BE2C (cell line): ENCODE results near the gene RASGRF1.

Source experiments
- DNase-seq: peaks from one replicate; pipeline ENCODE4 v3.0.0-alpha.2; 2020
- H3K27me3 ChIP-seq: fragments of 250-450 bp; sonication (Bioruptor Pico); 2 replicates; pipeline ENCODE4 v1.5.1; 2020; ENCODE audit warnings: mild to moderate bottlenecking
- H3K36me3 ChIP-seq: fragments of 250-450 bp; sonication (Bioruptor Pico); 2 replicates; pipeline ENCODE4 v1.5.1; 2020; ENCODE audit warnings: mild to moderate bottlenecking
- H3K4me1 ChIP-seq: fragments of 250-450 bp; sonication (Bioruptor Pico); 2 replicates; pipeline ENCODE4 v1.5.1; 2020
- H3K4me3 ChIP-seq: 2 replicates; pipeline ENCODE4 v1.5.1; 2011; ENCODE audit warnings: low read depth, low read length
- H3K9me3 ChIP-seq: fragments of 250-450 bp; sonication (Bioruptor Pico); 2 replicates; pipeline ENCODE4 v1.5.1; 2020
- TF ChIP-seq, protein P1 (sequence below): IDR thresholded peaks from 2 replicates; pipeline ENCODE4 v1.5.1; 2012; ENCODE audit warnings: mild to moderate bottlenecking, low read depth, low read length

The RASGRF1 gene

GRCh38 chr15:78949461-78949860 lies 141.1 kb downstream of the RASGRF1 start:
- Histone ChIP-seq H3K4me1 (no peaks in the 10 kb centered on the region; the same call in 1 of the 2 replicates), H3K36me3 (no peaks in the 10 kb centered on the region), H3K27me3 (peaks cover under 1% of the 10 kb centered on the region), H3K9me3 (no peaks in the 10 kb centered on the region; the same call in 1 of the 2 replicates), H3K4me3 (no peak overlapping the region)
- TF ChIP-seq, protein P1, sequence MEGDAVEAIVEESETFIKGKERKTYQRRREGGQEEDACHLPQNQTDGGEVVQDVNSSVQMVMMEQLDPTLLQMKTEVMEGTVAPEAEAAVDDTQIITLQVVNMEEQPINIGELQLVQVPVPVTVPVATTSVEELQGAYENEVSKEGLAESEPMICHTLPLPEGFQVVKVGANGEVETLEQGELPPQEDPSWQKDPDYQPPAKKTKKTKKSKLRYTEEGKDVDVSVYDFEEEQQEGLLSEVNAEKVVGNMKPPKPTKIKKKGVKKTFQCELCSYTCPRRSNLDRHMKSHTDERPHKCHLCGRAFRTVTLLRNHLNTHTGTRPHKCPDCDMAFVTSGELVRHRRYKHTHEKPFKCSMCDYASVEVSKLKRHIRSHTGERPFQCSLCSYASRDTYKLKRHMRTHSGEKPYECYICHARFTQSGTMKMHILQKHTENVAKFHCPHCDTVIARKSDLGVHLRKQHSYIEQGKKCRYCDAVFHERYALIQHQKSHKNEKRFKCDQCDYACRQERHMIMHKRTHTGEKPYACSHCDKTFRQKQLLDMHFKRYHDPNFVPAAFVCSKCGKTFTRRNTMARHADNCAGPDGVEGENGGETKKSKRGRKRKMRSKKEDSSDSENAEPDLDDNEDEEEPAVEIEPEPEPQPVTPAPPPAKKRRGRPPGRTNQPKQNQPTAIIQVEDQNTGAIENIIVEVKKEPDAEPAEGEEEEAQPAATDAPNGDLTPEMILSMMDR: no peak
- DNase-seq: no peak

DNA sequence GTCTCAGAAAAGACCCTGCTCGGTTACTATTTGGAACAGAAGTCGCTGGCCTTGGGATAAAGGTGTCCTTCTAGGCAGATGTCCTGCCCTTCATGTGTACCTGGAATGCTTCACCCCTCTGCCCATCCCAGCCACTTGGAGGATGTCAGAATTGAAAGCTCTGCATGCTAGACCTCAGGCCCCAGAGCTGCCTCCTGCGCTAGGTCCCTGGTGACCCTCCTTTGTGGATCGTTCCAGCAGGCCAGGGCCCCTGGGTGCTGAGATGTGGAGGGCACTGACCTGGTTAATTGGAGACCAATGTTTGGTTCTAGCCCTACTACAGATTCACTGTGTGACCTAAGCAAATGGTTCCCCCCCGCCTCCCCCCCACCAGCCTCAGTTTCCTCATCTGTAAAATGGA lies 143.1 kb downstream of the RASGRF1 start:
- TF ChIP-seq, protein P1: no peak
- no peaks in the 10 kb centered on the region; the same call in 1 of the 2 replicates for H3K9me3 ChIP-seq
- no peak for DNase-seq
- no peak overlapping the region for H3K4me3 ChIP-seq
- H3K27me3 ChIP-seq: peaks cover 7% of the 10 kb centered on the region
- no peaks in the 10 kb centered on the region; the same call in 1 of the 2 replicates for H3K4me1 ChIP-seq
- H3K36me3 ChIP-seq: no peaks in the 10 kb centered on the region

GRCh38 chr15:78946493-78946892 lies 144.1 kb downstream of the RASGRF1 start:
- no peaks in the 10 kb centered on the region; the same call in 1 of the 2 replicates for H3K9me3 ChIP-seq
- no peak overlapping the region for H3K4me3 ChIP-seq
- DNase-seq: no peak
- H3K4me1 ChIP-seq: no peaks in the 10 kb centered on the region
- peaks cover 7% of the 10 kb centered on the region for H3K27me3 ChIP-seq
- no peaks in the 10 kb centered on the region for H3K36me3 ChIP-seq
- TF ChIP-seq, protein P1: no peak

GRCh38 chr15:78944669-78945407 lies 145.7 kb downstream of the RASGRF1 start, which contains the start of gene CTSH:
Gene CTSH (minus strand): TSS chr15:78945046. CDS start chr15:78944981, 65 bp downstream.
- TF ChIP-seq, protein P1: no peak
- peak; percentile 86 for DNase-seq

GRCh38 chr15:78944202-78944625 lies 146.4 kb downstream of the RASGRF1 start:
- Histone ChIP-seq H3K9me3 (no peaks in the 10 kb centered on the region), H3K4me3 (peak overlapping the region; percentile 56), H3K27me3 (peaks cover 7% of the 10 kb centered on the region), H3K36me3 (no peaks in the 10 kb centered on the region), H3K4me1 (no peaks in the 10 kb centered on the region)
- no peak for DNase-seq
- TF ChIP-seq, protein P1: no peak

More at GRCh38 chr15:78944669-78945407, 145.7 kb downstream of the RASGRF1 start, which contains the start of gene CTSH:
- peaks cover 7% of the 10 kb centered on the region for H3K27me3 ChIP-seq
- H3K9me3 ChIP-seq: no peaks in the 10 kb centered on the region
- H3K36me3 ChIP-seq: no peaks in the 10 kb centered on the region
- no peaks in the 10 kb centered on the region for H3K4me1 ChIP-seq
- H3K4me3 ChIP-seq: peak within 1 kb of the TSS; percentile 56

GRCh38 chr15:78943692-78944091 lies 146.9 kb downstream of the RASGRF1 start:
- Histone ChIP-seq H3K36me3 (no peaks in the 10 kb centered on the region), H3K4me1 (no peaks in the 10 kb centered on the region), H3K9me3 (no peaks in the 10 kb centered on the region), H3K4me3 (no peak overlapping the region), H3K27me3 (peaks cover 7% of the 10 kb centered on the region)
- DNase-seq: no peak
- TF ChIP-seq, protein P1: no peak
